Activated CD8-positive, alpha-beta memory T cell treated with anti-CD3 and anti-CD28 coated beads for 36 hours (primary cell): ENCODE data around the gene COX7A2L. TPM values are rescaled to one million over a fixed set of nuclear protein-coding genes. Genes with fewer than 3 reads are reported as not detected.
"Not testable (repeated sequence)": the region's sequence is repeated elsewhere in the genome, so short reads cannot be mapped to it uniquely, and the experiment has no call there.

ENCODE experiments used
- CTCF ChIA-PET: fragments of 350-600 bp; sonication (Branson Sonifier 250); formaldehyde crosslinking; loops from one replicate; lab custom pipeline; 2021; ENCODE audit warnings: antibody characterized with exemption; lab: Charles Lee
- POLR2A ChIA-PET: fragments of 350-600 bp; sonication (Branson Sonifier 250); formaldehyde crosslinking; loops from one replicate; lab custom pipeline; 2021; ENCODE audit warnings: antibody characterized with exemption; lab: Charles Lee
- total RNA-seq, 2 experiments: library from RNA; stranded (reverse); gene quantifications; one replicate each; pipeline ENCODE4 v1.2.3, GENCODE V29; 2021

The COX7A2L gene
- total RNA-seq = 100 to 1,000 TPM; 104 to 105 TPM

- CTCF ChIA-PET = no interaction called here
- POLR2A ChIA-PET = interaction anchor here (1.0 kb wide), 1 partner anchor 259 kb away, joined by 5 read pairs; no protein-coding TSS in a partner anchor
Observed at GRCh38 chr2:42360890-42361727, at the start of gene COX7A2L. Gene COX7A2L, minus strand, starts transcription at chr2:42361217. Its CDS starts 56 bp downstream, at chr2:42361161.

GRCh38 chr2:42408009-42408408 lies 47.0 kb upstream of the COX7A2L start:
- POLR2A ChIA-PET = no interaction called here
- CTCF ChIA-PET = no interaction called here

DNA sequence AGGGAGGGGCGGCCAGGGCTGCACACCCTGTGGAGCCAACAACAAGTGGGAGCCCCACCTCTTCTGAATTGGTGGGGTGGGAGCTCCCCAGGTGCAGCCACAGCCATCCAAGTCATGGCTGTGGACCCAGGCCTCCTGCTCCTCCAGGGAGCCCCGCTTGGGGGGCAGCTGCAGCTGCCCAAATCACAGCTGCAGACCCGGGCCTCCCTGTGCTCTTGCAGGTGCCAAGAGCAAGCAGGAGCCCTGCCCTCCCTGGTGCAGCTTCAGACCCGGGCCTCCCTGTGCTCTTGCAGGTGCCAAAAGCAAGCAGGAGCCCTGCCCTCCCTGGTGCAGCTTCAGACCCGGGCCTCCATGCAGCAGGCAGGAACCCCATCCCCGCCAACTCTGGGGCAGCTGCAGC lies 46.5 kb upstream of the COX7A2L start:
- CTCF ChIA-PET = no interaction called here
- POLR2A ChIA-PET = no interaction called here

GRCh38 chr2:42404676-42405075 lies 43.7 kb upstream of the COX7A2L start:
- POLR2A ChIA-PET = no interaction called here
- CTCF ChIA-PET = no interaction called here

DNA sequence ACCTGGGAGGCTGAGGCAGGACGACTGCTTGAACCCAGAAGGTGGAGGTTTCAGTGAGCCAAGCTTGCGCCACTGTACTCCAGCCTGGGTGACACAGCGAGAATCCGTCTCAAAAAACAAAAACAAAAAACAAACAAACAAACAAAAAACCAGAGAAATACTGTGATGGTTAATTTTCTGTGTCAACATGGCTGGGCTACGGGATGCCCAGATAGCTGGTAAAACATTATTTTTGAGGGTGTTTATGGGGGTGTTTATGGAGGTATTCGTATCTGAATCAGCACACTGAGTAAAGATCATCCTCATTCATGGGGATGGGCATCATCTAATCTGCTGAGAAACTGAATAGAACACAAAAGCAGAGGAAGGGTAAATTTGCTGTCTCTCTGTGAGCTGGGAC lies 40.8 kb upstream of the COX7A2L start:
- POLR2A ChIA-PET = no interaction called here
- CTCF ChIA-PET = no interaction called here

DNA sequence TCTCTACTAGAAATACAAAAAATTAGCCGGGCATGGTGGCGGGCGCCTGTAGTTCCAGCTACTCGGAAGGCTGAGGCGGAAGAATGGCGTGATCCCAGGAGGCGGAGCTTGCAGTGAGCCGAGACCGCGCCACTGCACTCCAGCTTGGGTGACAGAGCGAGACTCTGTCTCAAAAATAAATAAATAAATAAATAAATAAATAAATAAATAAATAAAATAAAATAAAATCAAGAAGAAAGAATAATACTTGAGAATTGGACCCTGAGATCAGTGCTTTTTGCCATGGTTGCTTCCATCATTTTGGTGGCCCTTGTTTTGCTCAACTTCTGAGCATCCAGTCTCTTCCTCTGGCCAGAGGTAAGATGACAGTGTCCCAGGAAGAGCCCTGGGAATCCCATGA lies 37.0 kb upstream of the COX7A2L start:
- CTCF ChIA-PET = not testable (repeated sequence)

DNA sequence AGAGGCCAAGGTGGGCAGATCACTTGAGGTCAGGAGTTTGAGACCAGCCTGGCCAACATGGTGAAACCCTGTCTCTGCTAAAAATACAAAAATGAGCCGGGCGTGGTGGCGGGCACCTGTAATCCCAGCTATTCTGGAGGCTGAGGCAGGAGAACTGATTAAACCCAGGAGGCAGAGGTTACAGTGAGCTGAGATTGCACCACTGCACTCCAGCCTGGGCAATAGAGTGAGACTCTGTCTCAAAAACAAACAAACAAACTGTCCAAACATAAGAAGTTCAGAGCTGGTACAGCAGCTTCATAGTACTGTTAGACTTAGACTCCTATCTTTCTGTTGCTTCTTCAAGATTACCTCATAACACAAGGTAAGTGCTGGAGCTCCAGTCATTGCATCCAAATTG lies 32.3 kb upstream of the COX7A2L start:
- CTCF ChIA-PET, POLR2A ChIA-PET: not testable (repeated sequence)

More for the DNA sequence above, 37.0 kb upstream of the COX7A2L start:
- POLR2A ChIA-PET = not testable (repeated sequence)

DNA sequence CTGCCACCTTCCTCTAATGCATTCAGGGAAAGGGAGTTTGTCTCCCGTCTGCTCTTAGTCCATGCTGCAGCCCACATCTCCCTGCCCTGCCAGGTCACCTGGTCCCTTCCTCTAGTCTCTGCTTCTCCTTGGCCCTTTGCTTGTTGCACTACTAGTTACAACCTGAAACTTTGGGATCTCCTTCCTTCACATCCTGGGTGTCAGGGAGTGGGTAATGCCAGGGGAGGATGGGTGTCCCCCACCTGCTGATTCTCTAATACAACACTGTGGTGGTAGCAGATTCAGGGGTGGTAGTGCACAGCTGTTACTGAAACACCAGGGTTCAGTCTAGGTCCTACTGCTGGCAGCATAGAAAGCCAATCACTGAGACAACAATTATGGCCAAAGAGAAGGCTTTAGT lies 31.2 kb upstream of the COX7A2L start:
- CTCF ChIA-PET = interaction anchor here (0.5 kb wide), 1 partner anchor 227 kb away, joined by 3 read pairs; no protein-coding TSS in a partner anchor

GRCh38 chr2:42390401-42390969 lies 29.5 kb upstream of the COX7A2L start:
- ChIA-PET POLR2A (no interaction called here), CTCF (no interaction called here)

More for the DNA sequence above, 31.2 kb upstream of the COX7A2L start:
- POLR2A ChIA-PET = no interaction called here

- CTCF ChIA-PET = interaction anchor here (0.5 kb wide), 1 partner anchor 217 kb away, joined by 4 read pairs; no protein-coding TSS in a partner anchor
- POLR2A ChIA-PET = no interaction called here
Observed at GRCh38 chr2:42386682-42387081, 25.7 kb upstream of the COX7A2L start.

- ChIA-PET CTCF (interaction anchor here (0.7 kb wide), 4 partner anchors 25 to 77 kb away, joined by 3 to 5 read pairs (median 4); no protein-coding TSS in a partner anchor), POLR2A (interaction anchor here (0.7 kb wide), 1 partner anchor 28 kb away, joined by 5 read pairs; no protein-coding TSS in a partner anchor)
Observed at GRCh38 chr2:42385225-42385624, 24.2 kb upstream of the COX7A2L start.

GRCh38 chr2:42383855-42384530 lies 23.0 kb upstream of the COX7A2L start:
- CTCF ChIA-PET = no interaction called here
- POLR2A ChIA-PET = no interaction called here

DNA sequence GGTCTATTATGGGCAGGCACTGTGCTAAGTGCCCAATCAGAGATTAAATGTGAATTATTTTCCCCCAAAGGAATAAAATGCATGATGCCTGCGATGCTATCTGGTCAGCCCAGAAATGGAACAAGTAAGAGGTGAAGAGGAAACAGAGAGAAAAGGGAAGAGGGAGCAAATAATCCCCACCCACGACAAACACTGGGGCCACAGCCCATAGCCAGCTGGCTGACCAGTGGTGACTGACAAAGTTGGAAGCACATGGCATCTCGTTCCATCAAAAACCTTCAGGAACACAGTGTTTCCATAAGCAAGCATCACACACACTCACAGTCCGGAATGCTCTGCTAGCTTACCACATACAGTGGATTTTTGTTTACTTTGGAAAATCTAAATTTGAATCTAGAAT lies 21.1 kb upstream of the COX7A2L start:
- POLR2A ChIA-PET = no interaction called here

DNA sequence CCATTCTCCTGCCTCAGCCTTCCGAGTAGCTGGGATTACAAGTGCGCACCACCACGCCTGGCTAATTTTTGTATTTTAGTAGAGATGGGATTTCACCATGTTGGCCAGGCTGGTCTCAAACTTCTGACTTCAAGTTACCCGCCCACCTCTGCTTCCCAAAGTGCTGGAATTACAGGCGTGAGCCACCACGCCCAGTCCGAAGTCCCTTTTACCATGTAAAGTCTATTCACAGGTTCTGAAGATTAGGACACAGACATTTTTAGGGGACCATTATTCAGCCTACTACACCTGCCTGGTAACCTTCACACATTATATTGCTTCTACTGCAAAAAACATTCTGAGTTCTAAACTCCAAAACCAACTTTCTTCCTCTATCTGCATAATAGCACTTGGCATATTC lies 19.0 kb upstream of the COX7A2L start:
- CTCF ChIA-PET = interaction anchor here (0.6 kb wide), 1 partner anchor 30 kb away, joined by 4 read pairs; no protein-coding TSS in a partner anchor
- POLR2A ChIA-PET = not testable (repeated sequence)

More for the DNA sequence above, 21.1 kb upstream of the COX7A2L start:
- CTCF ChIA-PET = no interaction called here

DNA sequence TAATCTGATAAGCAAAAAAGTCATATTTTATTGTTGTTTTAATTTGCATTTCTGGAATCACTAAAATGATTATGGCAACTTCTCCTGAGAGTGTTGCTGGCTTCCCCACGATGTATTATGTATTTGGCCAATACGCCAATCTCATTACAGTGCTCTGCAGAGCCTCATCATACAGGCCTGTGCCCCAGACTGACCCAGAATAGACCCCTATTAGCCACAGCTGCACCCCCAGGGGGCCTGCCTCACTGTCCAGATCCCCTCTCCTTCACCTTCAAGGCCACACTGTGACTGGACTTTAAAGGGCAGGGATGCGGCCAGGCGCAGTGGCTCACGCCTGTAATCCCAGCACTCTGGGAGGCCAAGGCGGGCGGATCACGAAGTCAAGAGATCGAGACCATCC lies 17.4 kb upstream of the COX7A2L start:
- CTCF ChIA-PET = no interaction called here
- POLR2A ChIA-PET = no interaction called here

GRCh38 chr2:42376758-42377157 lies 15.7 kb upstream of the COX7A2L start:
- POLR2A ChIA-PET = no interaction called here

DNA sequence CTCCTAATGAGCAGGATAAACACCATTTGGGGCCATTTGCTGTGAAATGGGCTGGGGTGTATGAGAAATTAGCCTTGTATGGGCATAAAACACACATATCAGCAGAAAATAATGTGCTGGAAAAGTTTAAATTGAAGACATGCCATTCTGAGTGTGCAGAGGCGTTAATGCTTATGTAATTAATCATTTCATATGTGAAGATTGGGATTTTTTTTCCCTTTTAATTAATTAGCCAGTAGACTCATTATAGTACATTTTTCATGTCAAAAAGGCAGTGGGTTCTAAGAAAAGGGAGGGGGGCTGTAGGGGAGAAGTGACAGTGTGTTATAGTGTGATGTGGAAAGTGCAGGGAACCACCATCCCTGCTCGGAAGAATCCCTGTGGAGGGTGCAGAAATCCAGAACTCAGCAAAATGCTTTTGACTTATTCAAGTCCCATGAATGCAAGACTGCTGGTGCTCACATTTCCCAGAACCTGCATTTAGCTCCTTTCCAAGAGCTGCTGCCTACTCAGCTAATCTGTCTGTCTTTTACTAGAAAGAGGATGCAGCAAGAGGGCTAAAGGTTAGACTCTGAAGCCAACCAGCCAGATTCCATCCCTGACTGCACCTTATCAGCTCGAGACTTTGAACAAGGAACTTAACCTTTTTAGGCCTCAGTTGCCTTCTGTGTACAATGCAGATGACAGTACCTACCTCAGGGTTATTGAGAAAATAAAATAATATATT lies 11.6 kb upstream of the COX7A2L start:
- ChIA-PET CTCF (no interaction called here), POLR2A (no interaction called here)

More at GRCh38 chr2:42376758-42377157, 15.7 kb upstream of the COX7A2L start:
- CTCF ChIA-PET = no interaction called here

DNA sequence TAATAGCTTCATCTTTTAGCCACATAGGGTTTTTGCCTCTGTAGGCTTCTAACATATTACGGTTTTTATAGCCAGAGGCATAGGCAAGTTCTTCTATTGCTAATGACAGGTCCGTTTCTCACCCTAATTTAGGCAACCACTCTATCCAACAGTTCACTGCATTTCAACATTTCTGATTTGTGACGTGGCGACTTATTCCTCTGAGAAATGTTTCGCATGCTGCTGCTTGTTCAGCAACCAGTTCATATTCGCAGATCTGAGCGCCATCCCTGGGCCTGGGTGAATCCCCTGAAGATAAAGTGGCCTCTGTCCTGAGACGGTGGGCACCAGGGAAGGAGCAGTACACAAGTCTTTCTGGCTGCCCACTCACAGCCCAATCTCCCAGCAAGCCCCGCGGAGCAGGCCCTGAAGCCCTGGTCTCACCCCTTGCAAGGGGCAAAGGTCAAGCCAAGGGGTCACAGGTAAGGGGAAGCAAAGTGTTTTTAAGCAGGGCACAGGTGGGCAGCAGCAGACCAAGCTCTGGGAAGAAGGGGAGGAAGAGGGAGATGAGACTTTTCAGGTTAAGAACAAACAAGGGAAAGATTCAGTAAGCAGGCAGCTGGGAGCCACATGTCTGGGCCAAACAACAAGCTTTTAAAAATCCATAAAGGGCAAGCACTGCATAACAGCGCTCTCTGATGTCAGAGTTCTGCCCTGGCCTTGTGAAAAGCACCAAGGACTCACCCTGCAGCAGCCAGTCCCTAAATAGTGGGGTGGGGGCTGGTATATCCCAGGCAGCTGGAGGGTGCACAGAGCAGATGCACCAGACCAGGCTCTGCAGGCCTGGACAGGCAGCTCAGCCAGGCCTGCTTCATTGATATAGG lies 10.8 kb upstream of the COX7A2L start:
- ChIA-PET CTCF (no interaction called here), POLR2A (no interaction called here)
